Mesenchymal stem cell (in vitro differentiated cells and primary cell): ENCODE measurements around the gene PLS1.
"Not testable (repeated sequence)": the region's sequence is repeated elsewhere in the genome, so short reads cannot be mapped to it uniquely, and the experiment has no call there.

Experiments used
- DNase-seq: peaks from one replicate; pipeline ENCODE4 v3.0.0-alpha.2; 2013
- H2AFZ ChIP-seq: one replicate; pipeline ENCODE4 v1.6.1; 2013; ENCODE audit warnings: low read depth, mild to moderate bottlenecking, control low read depth, inconsistent platforms, low read length, moderate library complexity
- H2AK5ac ChIP-seq: 2 replicates; pipeline ENCODE4 v1.6.1; 2013; ENCODE audit warnings: low read length, moderate library complexity, mild to moderate bottlenecking, inconsistent platforms; ENCODE audit not compliant: severe bottlenecking
- H2BK120ac ChIP-seq: one replicate; pipeline ENCODE4 v1.6.1; 2013; ENCODE audit warnings: low read depth, mild to moderate bottlenecking, inconsistent platforms, low read length, moderate library complexity
- H2BK12ac ChIP-seq, 2 experiments: one replicate each; pipeline ENCODE4 v1.6.1; 2013; ENCODE audit warnings: inconsistent platforms in 2 of 2, low read length in 2 of 2, mild to moderate bottlenecking in 2 of 2, moderate library complexity in 2 of 2, control low read depth in 1 of 2
- H2BK15ac ChIP-seq: one replicate; pipeline ENCODE4 v1.6.1; 2013; ENCODE audit warnings: mild to moderate bottlenecking, low read depth, inconsistent platforms; ENCODE audit not compliant: poor library complexity, severe bottlenecking
- H2BK5ac ChIP-seq: 2 replicates; pipeline ENCODE4 v1.6.1; 2013; ENCODE audit warnings: low read depth, mild to moderate bottlenecking, low read length, control low read depth, inconsistent platforms; ENCODE audit not compliant: poor library complexity, severe bottlenecking
- H3K14ac ChIP-seq, 2 experiments: one replicate each; pipeline ENCODE4 v1.6.1; 2013; ENCODE audit warnings: inconsistent platforms in 2 of 2, low read length in 2 of 2, control low read depth in 1 of 2, mild to moderate bottlenecking in 1 of 2, moderate library complexity in 1 of 2
- H3K18ac ChIP-seq, 2 experiments: one replicate each; pipeline ENCODE4 v1.6.1; 2013; ENCODE audit warnings: inconsistent platforms in 2 of 2, low read length in 2 of 2, control low read depth in 1 of 2, low read depth in 1 of 2, mild to moderate bottlenecking in 1 of 2
- H3K23ac ChIP-seq, 2 experiments: one replicate each; pipeline ENCODE4 v1.6.1; 2013; ENCODE audit warnings: inconsistent platforms in 2 of 2, low read length in 2 of 2, mild to moderate bottlenecking in 2 of 2, moderate library complexity in 2 of 2, control low read depth in 1 of 2
- H3K27ac ChIP-seq: 2 replicates; pipeline ENCODE4 v1.5.1; 2013; ENCODE audit warnings: mild to moderate bottlenecking, moderate library complexity, low read length, control low read depth, inconsistent platforms; ENCODE audit not compliant: poor library complexity, severe bottlenecking
- H3K27me3 ChIP-seq, 2 experiments: 2 replicates each; pipeline versions ENCODE4 v1.6.1 to v1.7.0; 2013; ENCODE audit warnings: low read length in 2 of 2, mild to moderate bottlenecking in 2 of 2, moderate library complexity in 2 of 2, control low read depth in 1 of 2, inconsistent platforms in 1 of 2; ENCODE audit not compliant: control insufficient read depth in 1 of 2, insufficient read depth in 1 of 2
- H3K36me3 ChIP-seq, 2 experiments: 2 replicates each; pipeline versions ENCODE4 v1.6.1 to v1.7.0; 2013; ENCODE audit warnings: low read length in 2 of 2, control low read depth in 1 of 2, inconsistent platforms in 1 of 2, low read depth in 1 of 2, mild to moderate bottlenecking in 1 of 2; ENCODE audit not compliant: insufficient read depth in 2 of 2, control insufficient read depth in 1 of 2
- H3K4ac ChIP-seq, 2 experiments: one replicate each; pipeline ENCODE4 v1.6.1; 2013; ENCODE audit warnings: inconsistent platforms in 2 of 2, low read length in 2 of 2, mild to moderate bottlenecking in 2 of 2, moderate library complexity in 2 of 2, control low read depth in 1 of 2, low read depth in 1 of 2
- H3K4me1 ChIP-seq: 2 replicates; pipeline ENCODE4 v1.6.1; 2013; ENCODE audit warnings: low read depth, low read length, control low read depth; ENCODE audit not compliant: control insufficient read depth, insufficient read depth
- H3K4me2 ChIP-seq: 2 replicates; pipeline ENCODE4 v1.6.1; 2013; ENCODE audit warnings: low read length, mild to moderate bottlenecking, inconsistent platforms; ENCODE audit not compliant: poor library complexity, severe bottlenecking
- H3K4me3 ChIP-seq, 2 experiments: 2 replicates each; pipeline versions ENCODE4 v1.5.1 to v1.7.0; 2013; ENCODE audit warnings: low read length in 2 of 2, mild to moderate bottlenecking in 2 of 2, control low read depth in 1 of 2, low read depth in 1 of 2; ENCODE audit not compliant: insufficient read depth in 1 of 2
- H3K79me1 ChIP-seq: replicated peaks from 2 replicates; pipeline ENCODE4 v1.6.1; 2013; ENCODE audit warnings: mild to moderate bottlenecking, control low read depth, low read length, inconsistent platforms; ENCODE audit not compliant: poor library complexity, severe bottlenecking
- H3K9ac ChIP-seq: 2 replicates; pipeline ENCODE4 v1.7.0; 2013; ENCODE audit warnings: mild to moderate bottlenecking, low read length, moderate library complexity
- H3K9me3 ChIP-seq: 2 replicates; pipeline ENCODE4 v1.7.0; 2013; ENCODE audit warnings: mild to moderate bottlenecking, low read length; ENCODE audit not compliant: control insufficient read depth
- H4K8ac ChIP-seq: one replicate; pipeline ENCODE4 v1.6.1; 2013; ENCODE audit warnings: inconsistent platforms, mild to moderate bottlenecking, low read length, moderate library complexity
- H4K91ac ChIP-seq: one replicate; pipeline ENCODE4 v1.6.1; 2013; ENCODE audit warnings: mild to moderate bottlenecking, low read length, inconsistent platforms
- WGBS: methylation state at CpG from one replicate; pipeline ENCODE4 v1.1.7; 2013; ENCODE audit warnings: mixed read lengths; 5-methylcytosine and 5-hydroxymethylcytosine counted together

Gene PLS1

GRCh38 chr3:142705198-142705597 lies 109.0 kb downstream of the PLS1 start:
- H3K18ac ChIP-seq, result no peak overlapping the region
- no peaks in the 10 kb centered on the region for H3K27me3 ChIP-seq

GRCh38 chr3:142706321-142707127 lies 110.3 kb downstream of the PLS1 start:
- H2AK5ac ChIP-seq, result no peak overlapping the region
- H3K4me2 ChIP-seq, result no peak overlapping the region
- no peaks in the 10 kb centered on the region for H3K36me3 ChIP-seq
- no peak overlapping the region for H3K27ac ChIP-seq
- H3K18ac ChIP-seq, result no peak overlapping the region
- no peaks in the 10 kb centered on the region for H3K4me1 ChIP-seq
- WGBS, result 97% methylated on average over 7 of the region's 7 CpGs
- no peak overlapping the region for H3K4ac ChIP-seq
- no peak overlapping the region for H3K9ac ChIP-seq
- no peak overlapping the region for H4K91ac ChIP-seq
- H2BK120ac ChIP-seq, result no peak overlapping the region
- no peak overlapping the region for H3K14ac ChIP-seq
- no peaks in the 10 kb centered on the region for H3K27me3 ChIP-seq
- no peaks in the 10 kb centered on the region for H3K9me3 ChIP-seq
- no peak overlapping the region for H2BK5ac ChIP-seq
- no peak for DNase-seq
- H3K23ac ChIP-seq, result no peak overlapping the region
- no peak overlapping the region for H2BK12ac ChIP-seq
- no peak overlapping the region for H2BK15ac ChIP-seq
- H4K8ac ChIP-seq, result no peak overlapping the region
- H3K79me1 ChIP-seq, result no peaks in the 10 kb centered on the region
- no peak overlapping the region for H2AFZ ChIP-seq
- no peak overlapping the region for H3K4me3 ChIP-seq

More at GRCh38 chr3:142705198-142705597, 109.0 kb downstream of the PLS1 start:
- DNase-seq, result peak; percentile 19
- no peak overlapping the region for H2BK120ac ChIP-seq
- no peak overlapping the region for H4K91ac ChIP-seq
- peak overlapping the region; percentile 55 for H3K9ac ChIP-seq
- no peaks in the 10 kb centered on the region for H3K4me1 ChIP-seq
- peak overlapping the region in 1 of 2 experiments; percentile 42 for H3K4me3 ChIP-seq
- no peak overlapping the region for H2BK5ac ChIP-seq
- H4K8ac ChIP-seq, result no peak overlapping the region
- no peaks in the 10 kb centered on the region for H3K79me1 ChIP-seq
- H3K23ac ChIP-seq, result no peak overlapping the region
- 91% methylated on average over 2 of the region's 2 CpGs for WGBS
- H2AK5ac ChIP-seq, result no peak overlapping the region
- no peak overlapping the region for H2BK15ac ChIP-seq
- no peaks in the 10 kb centered on the region for H3K36me3 ChIP-seq
- H2BK12ac ChIP-seq, result no peak overlapping the region
- no peak overlapping the region for H2AFZ ChIP-seq
- no peak overlapping the region for H3K4ac ChIP-seq
- no peak overlapping the region for H3K4me2 ChIP-seq
- no peak overlapping the region for H3K27ac ChIP-seq
- no peak overlapping the region for H3K14ac ChIP-seq
- no peaks in the 10 kb centered on the region for H3K9me3 ChIP-seq

GRCh38 chr3:142709207-142709606 lies 113.0 kb downstream of the PLS1 start:
- H2AK5ac ChIP-seq, result no peak overlapping the region
- H3K27me3 ChIP-seq, result no peaks in the 10 kb centered on the region
- no peak overlapping the region for H4K91ac ChIP-seq
- no peak overlapping the region for H2BK12ac ChIP-seq
- H2BK5ac ChIP-seq, result no peak overlapping the region
- H3K9me3 ChIP-seq, result no peaks in the 10 kb centered on the region
- H2BK15ac ChIP-seq, result no peak overlapping the region
- no peak overlapping the region for H3K18ac ChIP-seq
- H2BK120ac ChIP-seq, result no peak overlapping the region
- no peaks in the 10 kb centered on the region for H3K79me1 ChIP-seq
- 94% methylated on average over 5 of the region's 5 CpGs for WGBS
- no peak overlapping the region for H3K9ac ChIP-seq
- H4K8ac ChIP-seq, result no peak overlapping the region
- no peak overlapping the region for H3K27ac ChIP-seq
- no peaks in the 10 kb centered on the region for H3K36me3 ChIP-seq
- H3K23ac ChIP-seq, result no peak overlapping the region
- DNase-seq, result no peak
- H2AFZ ChIP-seq, result no peak overlapping the region
- no peaks in the 10 kb centered on the region for H3K4me1 ChIP-seq
- no peak overlapping the region for H3K4ac ChIP-seq
- H3K4me2 ChIP-seq, result no peak overlapping the region
- H3K14ac ChIP-seq, result no peak overlapping the region
- H3K4me3 ChIP-seq, result no peak overlapping the region

GRCh38 chr3:142714882-142715281 lies 118.7 kb downstream of the PLS1 start:
- H4K91ac ChIP-seq, H3K18ac ChIP-seq, H3K79me1 ChIP-seq, H2AFZ ChIP-seq, H2BK12ac ChIP-seq, H3K9ac ChIP-seq, H2AK5ac ChIP-seq, H2BK120ac ChIP-seq, H3K36me3 ChIP-seq, H3K23ac ChIP-seq, H3K4me2 ChIP-seq, H3K14ac ChIP-seq, H2BK5ac ChIP-seq, H3K27me3 ChIP-seq, H3K9me3 ChIP-seq, H4K8ac ChIP-seq, DNase-seq, H3K4me1 ChIP-seq, H3K27ac ChIP-seq, H2BK15ac ChIP-seq, H3K4me3 ChIP-seq, H3K4ac ChIP-seq: not testable (repeated sequence)
- WGBS, result 98% methylated on average over 3 of the region's 3 CpGs
